ENCODE data around the gene RAC2. TPM values are rescaled to one million over a fixed set of nuclear protein-coding genes. Genes with fewer than 3 reads are reported as not detected.

RAC2 gene
- total RNA-seq, 1 experiment from 2014 or later: 50.5 TPM

- Histone ChIP-seq H3K9me3 (ENCODE audit: low read length) (no peaks in the 10 kb centered on the region), H3K9me2 (replicated peaks; ENCODE audit: low read length) (no peaks in the 10 kb centered on the region), H4K20me1 (ENCODE audit: low read length) (no peaks in the 10 kb centered on the region), H3F3A (ENCODE audit: low read length, unreplicated experiment) (no peaks in the 10 kb centered on the region), H3K4me2 (ENCODE audit: low read length) (no peak overlapping the region), H3K9ac (ENCODE audit: low read length) (no peak overlapping the region), H3K79me2 (ENCODE audit: low read length) (no peaks in the 10 kb centered on the region), H3K36me3 (ENCODE audit: low read depth, low read length) (no peaks in the 10 kb centered on the region), H3K27me3 (ENCODE audit: low read length) (no peaks in the 10 kb centered on the region), H3K27ac (ENCODE audit: low read length) (no peak overlapping the region), H3K4me3 (ENCODE audit: low read length) (no peak overlapping the region), H2AFZ (ENCODE audit: low read length) (no peak overlapping the region), H3K4me1 (ENCODE audit: insufficient read depth, low read length) (no peaks in the 10 kb centered on the region)
- DNase-seq (no peak), ATAC-seq (no peak)
- intact Hi-C loops (cut with micrococcal nuclease): no loop called here
- ChIA-PET CTCF (no interaction called here), POLR2A (ENCODE audit: unreplicated experiment) (no interaction called here)
- no TSS peak for BruUV-seq (replicated peaks)
- TF ChIP-seq CTCF (conservative IDR thresholded peaks at IDR 0.05; ENCODE audit: low read depth, low read length): no peak
Measured at GRCh38 chr22:37206841-37207821, 36.9 kb downstream of the RAC2 start.

- no peak overlapping the region for H2AFZ ChIP-seq (ENCODE audit: low read length)
- intact Hi-C loops (cut with micrococcal nuclease): no loop called here
- DNase-seq (no peak), ATAC-seq (no peak)
- H3K4me3 ChIP-seq (ENCODE audit: low read length): no peak overlapping the region
- H3K79me2 ChIP-seq (ENCODE audit: low read length): no peaks in the 10 kb centered on the region
- H3K27ac ChIP-seq (ENCODE audit: low read length): no peak overlapping the region
- ChIA-PET POLR2A (ENCODE audit: unreplicated experiment) (no interaction called here), CTCF (no interaction called here)
- TF ChIP-seq EZH2 (IDR thresholded peaks at IDR 0.05; ENCODE audit: low read length, unreplicated experiment): no peak
- no peak for TF ChIP-seq CTCF (conservative IDR thresholded peaks at IDR 0.05; ENCODE audit: low read depth, low read length)
- no peak for TF ChIP-seq EZH2phosphoT487 (IDR thresholded peaks at IDR 0.05; ENCODE audit: borderline replicate concordance, low read length)
- no peaks in the 10 kb centered on the region for H4K20me1 ChIP-seq (ENCODE audit: low read length)
- no peaks in the 10 kb centered on the region for H3K27me3 ChIP-seq (ENCODE audit: low read length)
- BruUV-seq (replicated peaks): no TSS peak
- no peaks in the 10 kb centered on the region for H3F3A ChIP-seq (ENCODE audit: low read length, unreplicated experiment)
- H3K9me3 ChIP-seq (ENCODE audit: low read length): no peaks in the 10 kb centered on the region
- no peaks in the 10 kb centered on the region for H3K36me3 ChIP-seq (ENCODE audit: low read depth, low read length)
- no peak overlapping the region for H3K4me2 ChIP-seq (ENCODE audit: low read length)
- no peak overlapping the region for H3K9ac ChIP-seq (ENCODE audit: low read length)
- H3K4me1 ChIP-seq (ENCODE audit: insufficient read depth, low read length): no peaks in the 10 kb centered on the region
- no peaks in the 10 kb centered on the region for H3K9me2 ChIP-seq (replicated peaks; ENCODE audit: low read length)
Measured at GRCh38 chr22:37206118-37206840, 37.8 kb downstream of the RAC2 start.

- Histone ChIP-seq H3K27me3 (ENCODE audit: low read length) (no peaks in the 10 kb centered on the region), H3K9me3 (ENCODE audit: low read length) (no peaks in the 10 kb centered on the region), H3K36me3 (ENCODE audit: low read depth, low read length) (no peaks in the 10 kb centered on the region), H3K4me1 (ENCODE audit: insufficient read depth, low read length) (peaks cover under 1% of the 10 kb centered on the region; the same call in 1 of the 2 replicates), H3K4me2 (ENCODE audit: low read length) (no peak overlapping the region), H2AFZ (ENCODE audit: low read length) (no peak overlapping the region), H3F3A (ENCODE audit: low read length, unreplicated experiment) (no peaks in the 10 kb centered on the region), H3K4me3 (ENCODE audit: low read length) (no peak overlapping the region), H3K79me2 (ENCODE audit: low read length) (no peaks in the 10 kb centered on the region), H3K9me2 (replicated peaks; ENCODE audit: low read length) (no peaks in the 10 kb centered on the region), H3K9ac (ENCODE audit: low read length) (no peak overlapping the region), H3K27ac (ENCODE audit: low read length) (no peak overlapping the region), H4K20me1 (ENCODE audit: low read length) (no peaks in the 10 kb centered on the region)
- intact Hi-C loops (cut with micrococcal nuclease): no loop called here
- no peak for DNase-seq
- ChIA-PET POLR2A (ENCODE audit: unreplicated experiment) (no interaction called here), CTCF (no interaction called here)
- no TSS peak for BruUV-seq (replicated peaks)
- ATAC-seq: no peak
- TF ChIP-seq EZH2phosphoT487 (IDR thresholded peaks at IDR 0.05; ENCODE audit: borderline replicate concordance, low read length) (no peak), EZH2 (IDR thresholded peaks at IDR 0.05; ENCODE audit: low read length, unreplicated experiment) (no peak), CTCF (conservative IDR thresholded peaks at IDR 0.05; ENCODE audit: low read depth, low read length) (no peak)
Measured at GRCh38 chr22:37205046-37205445, 39.0 kb downstream of the RAC2 start.
